Vagina (tissue), 2 donors: ENCODE measurements around the gene TPST2. TPM values are rescaled to one million over a fixed set of nuclear protein-coding genes. Genes with fewer than 3 reads are reported as not detected.
"Not testable (repeated sequence)": the region's sequence is repeated elsewhere in the genome, so short reads cannot be mapped to it uniquely, and the experiment has no call there.

ENCODE experiments used
- DNase-seq, 2 donors: peaks; one replicate each; pipeline ENCODE4 v3.0.0-alpha.2; 2017; ENCODE audit errors: extremely low spot score in 2 of 2
- H3K27ac ChIP-seq: fragments of 200-600 bp; sonication (generic); one replicate; pipeline ENCODE4 v1.5.1; 2019
- H3K27me3 ChIP-seq: fragments of 200-600 bp; sonication (generic); one replicate; pipeline ENCODE4 v1.5.1; 2019
- H3K36me3 ChIP-seq, 2 donors: fragments of 200-600 bp; sonication (generic); one replicate each; pipeline ENCODE4 v1.5.1; 2017 to 2019
- H3K4me1 ChIP-seq: fragments of 200-600 bp; sonication (generic); one replicate; pipeline ENCODE4 v1.5.1; 2019
- H3K4me3 ChIP-seq, 2 donors: fragments of 200-600 bp; sonication (generic); 1 replicate in 1 of 2; 2 replicates in 1 of 2; pipeline ENCODE4 v1.5.1; 2016 to 2019
- H3K9me3 ChIP-seq: fragments of 200-600 bp; sonication (generic); one replicate; pipeline ENCODE4 v1.5.1; 2019
- CTCF ChIP-seq, 3 experiments: fragments of 450-650 bp in 2 of 3; fragments of 200-600 bp in 1 of 3; sonication (generic) in 1 of 3; IDR thresholded peaks; one replicate each; pipeline ENCODE4 v1.5.1; 2017 to 2019; ENCODE audit warnings: antibody characterized with exemption in 3 of 3, mild to moderate bottlenecking in 2 of 3, moderate library complexity in 2 of 3
- POLR2A ChIP-seq, 2 donors: fragments of 450-650 bp; IDR thresholded peaks; one replicate each; pipeline ENCODE4 v1.6.1; 2017; ENCODE audit warnings: antibody characterized with exemption in 2 of 2, mild to moderate bottlenecking in 2 of 2, moderate library complexity in 2 of 2
- POLR2AphosphoS5 ChIP-seq, 2 donors: sonication (generic); formaldehyde crosslinking; IDR thresholded peaks; one replicate each; pipeline ENCODE4 v1.9.0; 2017; ENCODE audit warnings: antibody characterized with exemption in 2 of 2, mild to moderate bottlenecking in 2 of 2, low read depth in 1 of 2; ENCODE audit not compliant: insufficient read depth in 1 of 2
- intact Hi-C: fragments of 100-400 bp; cut with DNase I; formaldehyde crosslinking; loops from one replicate; pipeline ENCODE4 v1.15.1; 2023
- total RNA-seq: library from RNA; depleted of rRNA; stranded (reverse); fragments of >200 nt; gene quantifications from one replicate; pipeline ENCODE4 v1.2.3, GENCODE V29; 2016

Gene TPST2
- total RNA-seq, 1 donor from 2014 or later: 96.3 TPM

DNA sequence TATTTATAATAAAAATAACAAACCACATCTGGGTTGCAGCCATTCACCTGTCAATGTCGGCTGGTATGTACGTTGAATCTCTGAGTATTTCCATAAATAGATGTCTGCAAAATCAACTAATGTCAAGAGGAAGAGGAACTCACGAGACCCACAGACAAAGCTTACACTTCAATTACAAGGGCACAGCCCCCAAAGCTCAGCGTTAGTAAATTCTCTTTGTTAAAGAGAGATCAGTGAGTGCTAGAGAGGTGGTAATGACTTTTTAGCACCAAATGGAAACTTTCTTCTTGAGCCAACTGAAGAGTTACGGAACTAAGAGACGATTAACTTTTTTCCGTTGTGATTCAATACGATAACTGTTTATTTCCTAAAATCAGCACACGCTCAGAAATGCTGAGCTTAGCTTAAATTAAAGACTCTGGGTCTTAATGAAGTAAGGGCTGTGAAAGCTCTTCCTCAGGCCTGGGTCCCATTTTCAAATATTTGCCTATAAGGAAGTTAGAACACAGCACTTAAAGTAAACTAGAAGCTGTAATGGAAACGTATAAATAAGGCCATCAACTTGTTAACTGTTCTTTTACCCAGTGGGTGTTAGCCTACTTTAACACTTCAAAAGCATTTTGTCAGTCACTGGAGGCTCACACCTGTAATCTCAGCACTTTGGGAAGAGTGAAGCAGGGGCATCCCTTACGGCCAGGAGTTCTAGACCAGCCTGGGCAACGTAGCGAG, 54.9 kb downstream of the TPST2 start:
- Histone ChIP-seq H3K4me1 (no peaks in the 10 kb centered on the region), H3K9me3 (no peaks in the 10 kb centered on the region), H3K4me3 (no peak overlapping the region), H3K27me3 (no peaks in the 10 kb centered on the region), H3K27ac (no peak overlapping the region), H3K36me3 (peaks cover 0 to 24% of the 10 kb centered on the region in 2 donors)
- intact Hi-C loops: no loop called here
- TF ChIP-seq CTCF (IDR thresholded peaks at IDR 0.05) (no peak), POLR2A (IDR thresholded peaks at IDR 0.05) (no peak), POLR2AphosphoS5 (IDR thresholded peaks at IDR 0.05; ENCODE audit: insufficient read depth in 1 of 2, low read depth in 1 of 2) (no peak)
- DNase-seq: no peak

- H3K4me1 ChIP-seq: no peaks in the 10 kb centered on the region
- no peak for TF ChIP-seq CTCF (IDR thresholded peaks at IDR 0.05)
- TF ChIP-seq POLR2A (IDR thresholded peaks at IDR 0.05): no peak
- TF ChIP-seq POLR2AphosphoS5 (IDR thresholded peaks at IDR 0.05; ENCODE audit: insufficient read depth in 1 of 2, low read depth in 1 of 2): no peak
Observed at GRCh38 chr22:26534171-26534855, 55.6 kb downstream of the TPST2 start.

GRCh38 chr22:26529345-26529744, 60.6 kb downstream of the TPST2 start:
- DNase-seq: no peak
- Histone ChIP-seq H3K9me3 (no peaks in the 10 kb centered on the region), H3K27me3 (no peaks in the 10 kb centered on the region), H3K4me3 (no peak overlapping the region), H3K4me1 (no peaks in the 10 kb centered on the region), H3K27ac (no peak overlapping the region), H3K36me3 (peaks cover 0 to 40% of the 10 kb centered on the region in 2 donors)
- intact Hi-C loops: no loop called here
- TF ChIP-seq POLR2AphosphoS5 (IDR thresholded peaks at IDR 0.05; ENCODE audit: insufficient read depth in 1 of 2, low read depth in 1 of 2) (peak in 1 of 2 donors; percentile 23), CTCF (IDR thresholded peaks at IDR 0.05) (no peak), POLR2A (IDR thresholded peaks at IDR 0.05) (no peak)

More at GRCh38 chr22:26534171-26534855, 55.6 kb downstream of the TPST2 start:
- Histone ChIP-seq H3K36me3 (peaks cover 0 to 24% of the 10 kb centered on the region in 2 donors), H3K9me3 (no peaks in the 10 kb centered on the region), H3K27me3 (no peaks in the 10 kb centered on the region), H3K4me3 (no peak overlapping the region), H3K27ac (no peak overlapping the region)
- no peak for DNase-seq
- intact Hi-C loops: no loop called here

GRCh38 chr22:26528518-26528917, 61.4 kb downstream of the TPST2 start:
- H3K9me3 ChIP-seq, intact Hi-C loops, H3K4me1 ChIP-seq, H3K27ac ChIP-seq, DNase-seq, H3K27me3 ChIP-seq, H3K4me3 ChIP-seq: not testable (repeated sequence)
- H3K36me3 ChIP-seq: peaks cover 0 to 40% of the 10 kb centered on the region in 2 donors

DNA sequence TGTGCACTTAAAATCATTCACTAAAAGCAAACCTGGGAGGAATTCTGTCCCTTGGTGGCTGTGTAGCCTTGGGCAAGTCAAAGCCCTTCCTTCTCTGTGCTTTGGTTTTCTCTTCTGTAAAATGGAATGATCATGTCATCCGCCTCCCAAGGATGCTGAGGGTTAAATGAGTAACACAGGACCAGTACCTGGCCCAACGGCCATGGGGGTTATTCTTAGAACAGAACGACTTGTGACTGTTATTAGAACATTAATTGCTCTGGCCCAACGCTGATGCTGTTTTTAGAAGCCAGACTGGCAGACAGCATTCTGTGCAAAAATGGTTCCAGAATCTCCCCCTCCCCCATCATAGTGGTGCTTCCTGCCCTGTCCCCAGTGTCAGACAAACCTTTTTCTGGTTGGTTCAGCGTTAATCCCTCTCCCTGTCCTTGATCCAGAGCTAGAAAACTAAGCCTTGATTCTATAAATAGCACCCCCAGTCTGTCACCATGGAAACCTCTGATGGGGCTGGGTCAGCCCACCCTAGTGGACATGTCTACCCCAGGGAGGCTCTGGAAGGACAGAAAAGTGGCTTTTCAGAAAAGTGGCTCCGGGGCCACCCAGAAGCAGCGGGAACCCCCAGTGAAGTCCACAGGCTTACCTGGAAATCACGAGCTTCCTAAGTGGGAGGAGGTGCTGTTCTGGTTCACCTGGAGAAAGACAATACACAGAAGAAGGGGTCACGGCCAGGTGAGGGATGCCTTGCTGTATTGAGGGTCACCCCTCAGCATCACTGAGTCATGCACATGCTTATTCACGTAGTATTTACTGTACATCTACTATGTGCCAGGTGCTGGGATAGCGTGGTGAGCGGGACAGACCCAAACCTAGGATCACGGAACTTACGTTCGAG, 62.1 kb downstream of the TPST2 start:
- DNase-seq: no peak
- TF ChIP-seq POLR2AphosphoS5 (IDR thresholded peaks at IDR 0.05; ENCODE audit: insufficient read depth in 1 of 2, low read depth in 1 of 2) (no peak), CTCF (IDR thresholded peaks at IDR 0.05) (no peak), POLR2A (IDR thresholded peaks at IDR 0.05) (no peak)
- Histone ChIP-seq H3K9me3 (no peaks in the 10 kb centered on the region), H3K27ac (no peak overlapping the region), H3K36me3 (peaks cover 0 to 40% of the 10 kb centered on the region in 2 donors), H3K27me3 (no peaks in the 10 kb centered on the region), H3K4me1 (no peaks in the 10 kb centered on the region), H3K4me3 (no peak overlapping the region)
- intact Hi-C loops: no loop called here
